Measurements from ENCODE around the gene OSBPL6.

The OSBPL6 gene

DNA sequence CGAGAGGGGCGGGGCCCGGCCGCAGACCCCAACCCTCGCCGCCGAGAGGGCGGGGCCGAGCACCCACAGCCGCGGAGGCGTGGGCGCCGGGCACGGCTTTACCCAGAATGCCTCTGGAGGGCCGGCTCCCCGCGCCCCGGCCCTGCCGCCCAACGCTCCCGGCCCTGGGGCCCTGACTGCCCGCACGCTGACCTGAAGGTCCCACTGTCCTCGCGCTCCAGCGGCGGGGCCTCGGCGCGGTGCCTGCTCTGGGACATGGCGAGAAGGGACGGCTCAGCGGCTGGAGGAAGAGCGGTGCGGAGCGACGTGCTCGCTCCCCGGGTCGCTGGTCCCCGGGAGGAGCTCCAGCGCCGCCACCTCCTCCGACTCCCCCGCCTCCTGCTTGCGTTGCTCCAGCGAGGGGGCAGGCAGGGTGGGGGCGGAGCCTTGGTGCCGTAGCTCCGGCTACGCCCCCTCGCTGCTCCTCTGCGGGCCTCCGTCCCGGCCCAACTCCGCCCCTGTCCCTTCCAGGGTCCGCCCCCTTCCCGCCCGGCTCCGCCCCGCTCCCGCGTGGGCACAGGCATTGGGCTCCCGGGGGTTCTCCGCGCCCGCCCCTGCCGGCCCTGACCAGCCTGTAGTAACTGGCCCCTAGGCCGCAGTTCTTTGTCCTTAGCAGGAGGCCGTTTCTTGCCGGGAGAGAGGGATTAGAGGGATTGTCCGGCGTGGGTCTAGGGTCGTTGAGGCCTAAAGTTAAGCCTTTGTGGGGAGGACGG, 256.6 kb downstream of the OSBPL6 start, which contains the start of the genes PJVK and PRKRA (continued):
- TF ChIP-seq, protein P1, sequence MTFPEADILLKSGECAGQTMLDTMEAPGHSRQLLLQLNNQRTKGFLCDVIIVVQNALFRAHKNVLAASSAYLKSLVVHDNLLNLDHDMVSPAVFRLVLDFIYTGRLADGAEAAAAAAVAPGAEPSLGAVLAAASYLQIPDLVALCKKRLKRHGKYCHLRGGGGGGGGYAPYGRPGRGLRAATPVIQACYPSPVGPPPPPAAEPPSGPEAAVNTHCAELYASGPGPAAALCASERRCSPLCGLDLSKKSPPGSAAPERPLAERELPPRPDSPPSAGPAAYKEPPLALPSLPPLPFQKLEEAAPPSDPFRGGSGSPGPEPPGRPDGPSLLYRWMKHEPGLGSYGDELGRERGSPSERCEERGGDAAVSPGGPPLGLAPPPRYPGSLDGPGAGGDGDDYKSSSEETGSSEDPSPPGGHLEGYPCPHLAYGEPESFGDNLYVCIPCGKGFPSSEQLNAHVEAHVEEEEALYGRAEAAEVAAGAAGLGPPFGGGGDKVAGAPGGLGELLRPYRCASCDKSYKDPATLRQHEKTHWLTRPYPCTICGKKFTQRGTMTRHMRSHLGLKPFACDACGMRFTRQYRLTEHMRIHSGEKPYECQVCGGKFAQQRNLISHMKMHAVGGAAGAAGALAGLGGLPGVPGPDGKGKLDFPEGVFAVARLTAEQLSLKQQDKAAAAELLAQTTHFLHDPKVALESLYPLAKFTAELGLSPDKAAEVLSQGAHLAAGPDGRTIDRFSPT (tag by site-specific recombination; IDR thresholded peaks at IDR 0.05) = peak; percentile 94

DNA sequence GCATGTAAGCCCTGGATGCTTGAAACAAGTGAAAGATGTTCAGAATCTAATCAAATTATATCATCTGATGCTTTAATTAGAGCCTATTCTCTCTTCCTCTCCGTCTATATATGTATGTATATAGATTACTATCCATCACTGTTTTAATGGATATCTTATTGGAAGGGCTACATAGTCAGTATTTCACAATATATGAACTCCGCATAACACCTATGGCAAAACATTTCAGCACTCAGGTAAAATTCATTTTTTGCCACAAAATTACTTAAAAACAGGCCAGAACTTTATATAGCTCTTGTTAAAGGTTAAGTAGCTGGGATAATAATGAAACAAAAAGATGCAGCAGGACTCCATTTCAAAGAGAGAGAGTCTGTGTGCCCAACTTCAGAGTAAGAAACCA, 258.0 kb downstream of the OSBPL6 start:
- TF ChIP-seq HOXD13 (CRISPR knock-in tag; IDR thresholded peaks at IDR 0.05; ENCODE audit: borderline replicate concordance) (no peak), ZNF510 (tag by site-specific recombination; IDR thresholded peaks at IDR 0.05; ENCODE audit: insufficient replicate concordance) (no peak), ZNF114 (tag by site-specific recombination; IDR thresholded peaks at IDR 0.05) (no peak), ZNF416 (tag by site-specific recombination; IDR thresholded peaks at IDR 0.05) (no peak)
- Histone ChIP-seq H3K9me3 (ENCODE audit: control insufficient read depth, insufficient read depth, low read depth, low read length) (no peaks in the 10 kb centered on the region), H3K27ac (ENCODE audit: extremely low read depth, low read depth, low read length) (no peak overlapping the region), H3K4me1 (ENCODE audit: control insufficient read depth, insufficient read depth, low read length) (0 out of 2 replicates have a peak, but pooled peaks cover 9% of the 10 kb centered on the region), H3K4me3 (ENCODE audit: low read depth, low read length) (no peak overlapping the region), H3K36me3 (ENCODE audit: control insufficient read depth in 2 of 2, insufficient read depth in 1 of 2, low read length in 2 of 2) (peaks cover under 1 to 22% of the 10 kb centered on the region in 2 experiments; a peak in 2 of 3 replicates)
- ChIA-PET POLR2A (interaction anchor here (2.1 kb wide), 1 partner anchor 38 kb away, joined by 33 read pairs; no protein-coding TSS in a partner anchor), CTCF (interaction anchor here (0.7 kb wide), 1 partner anchor 55 kb away, joined by 3 read pairs; no protein-coding TSS in a partner anchor)

Measured in HEK293 (cell line).